Stimulated activated CD4-positive, alpha-beta T cell treated with anti-CD3 and anti-CD28 coated beads, Interleukin-12 subunit alpha, Interleukin-12 subunit beta, amount 100 ng/mL, for 24 hours (primary cell): ENCODE results near the gene CARD10.

Experiments used
- DNase-seq, 2 experiments: peaks; one replicate each; pipeline ENCODE4 v3.0.0-alpha.2; 2020; ENCODE audit warnings: low read depth in 2 of 2

Gene CARD10

GRCh38 chr22:37502342-37503182 lies 16.7 kb downstream of the CARD10 start:
- DNase-seq, result no peak

- DNase-seq, result no peak
Observed at GRCh38 chr22:37501610-37502341, 17.4 kb downstream of the CARD10 start.

GRCh38 chr22:37500745-37501609 lies 18.2 kb downstream of the CARD10 start:
- DNase-seq, result no peak

- no peak for DNase-seq
Observed at GRCh38 chr22:37499789-37500540, 19.2 kb downstream of the CARD10 start.

GRCh38 chr22:37499027-37499707 lies 20.0 kb downstream of the CARD10 start:
- DNase-seq, result no peak

GRCh38 chr22:37498289-37498909 lies 20.8 kb downstream of the CARD10 start:
- DNase-seq, result peak in 1 of 2 experiments; percentile 57

- no peak for DNase-seq
Observed at GRCh38 chr22:37497062-37497599, 22.1 kb downstream of the CARD10 start.

- no peak for DNase-seq
Observed at GRCh38 chr22:37496651-37497050, 22.6 kb downstream of the CARD10 start.

GRCh38 chr22:37493979-37494378 lies 25.2 kb downstream of the CARD10 start:
- DNase-seq, result no peak

GRCh38 chr22:37492428-37493344 lies 26.5 kb downstream of the CARD10 start:
- DNase-seq, result peak in 1 of 2 experiments; percentile 52

GRCh38 chr22:37491559-37492427 lies 27.4 kb downstream of the CARD10 start:
- DNase-seq, result no peak

- DNase-seq, result no peak
Observed at GRCh38 chr22:37491106-37491505, 28.1 kb downstream of the CARD10 start.

- no peak for DNase-seq
Observed at GRCh38 chr22:37489983-37490382, 29.2 kb downstream of the CARD10 start.

GRCh38 chr22:37488337-37489135 lies 30.7 kb downstream of the CARD10 start:
- no peak for DNase-seq

- no peak for DNase-seq
Observed at GRCh38 chr22:37487571-37487970, 31.6 kb downstream of the CARD10 start.

- DNase-seq, result no peak
Observed at GRCh38 chr22:37487129-37487528, 32.1 kb downstream of the CARD10 start.

- DNase-seq, result peak; percentile 57 to 71
Observed at GRCh38 chr22:37486224-37486845, 32.9 kb downstream of the CARD10 start, which contains the start of gene MFNG. MFNG (minus strand) TSS chr22:37486384; CDS start chr22:37486177, 207 bp downstream.
